A673 (cell line): ENCODE data around the gene FXN. TPM values are rescaled to one million over a fixed set of nuclear protein-coding genes. Genes with fewer than 3 reads are reported as not detected.

Source experiments
- BruUV-seq: library from RNA; stranded (reverse); fragments of 400-500 nt; replicated peaks from 2 replicates; lab custom pipeline; 2021; lab: Mats Ljungman, UMichigan
- CTCF ChIA-PET: fragments of 300-600 bp; sonication (Branson Sonifier 250); formaldehyde crosslinking; loops from one replicate; lab custom pipeline; 2022; ENCODE audit warnings: antibody characterized with exemption; lab: Charles Lee
- POLR2A ChIA-PET: fragments of 300-600 bp; sonication (Branson Sonifier 250); formaldehyde crosslinking; loops from one replicate; lab custom pipeline; 2022; ENCODE audit warnings: antibody characterized with exemption; ENCODE audit not compliant: low non-redundant PET; lab: Charles Lee
- DNase-seq: peaks from one replicate; pipeline ENCODE4 v3.0.0-alpha.2; 2015; ENCODE audit warnings: low spot score
- H3K27ac ChIP-seq: fragments of 200-600 bp; sonication (generic); 2 replicates; pipeline ENCODE4 v1.5.1; 2016; ENCODE audit warnings: mixed run types, low read depth, mild to moderate bottlenecking, mixed read lengths, antibody characterized with exemption, low read length; ENCODE audit not compliant: poor library complexity, severe bottlenecking
- H3K27me3 ChIP-seq: fragments of 200-600 bp; sonication (generic); replicated peaks from 2 replicates; pipeline ENCODE4 v1.6.1; 2017; ENCODE audit warnings: mixed run types, low read depth, mild to moderate bottlenecking, mixed read lengths, antibody characterized with exemption, low read length; ENCODE audit not compliant: insufficient read depth, poor library complexity
- H3K36me3 ChIP-seq: fragments of 200-600 bp; sonication (generic); 2 replicates; pipeline ENCODE4 v1.6.1; 2016; ENCODE audit warnings: mixed run types, mild to moderate bottlenecking, mixed read lengths, antibody characterized with exemption, low read length; ENCODE audit not compliant: insufficient read depth, poor library complexity, severe bottlenecking
- H3K4me1 ChIP-seq: fragments of 200-600 bp; sonication (generic); 2 replicates; pipeline ENCODE4 v1.6.1; 2017; ENCODE audit warnings: mixed run types, mild to moderate bottlenecking, mixed read lengths, antibody characterized with exemption, low read length; ENCODE audit not compliant: insufficient read depth, poor library complexity, severe bottlenecking
- H3K4me3 ChIP-seq: fragments of 200-600 bp; sonication (generic); 2 replicates; pipeline ENCODE4 v1.5.1; 2016; ENCODE audit warnings: low read depth, mixed run types, mild to moderate bottlenecking, mixed read lengths, low read length; ENCODE audit not compliant: poor library complexity, severe bottlenecking
- H3K9me3 ChIP-seq: fragments of 200-600 bp; sonication (generic); 2 replicates; pipeline ENCODE4 v1.6.1; 2016; ENCODE audit warnings: mixed run types, low read depth, mild to moderate bottlenecking, mixed read lengths, antibody characterized with exemption, low read length; ENCODE audit not compliant: poor library complexity, severe bottlenecking
- EZH2 ChIP-seq: fragments of 200-600 bp; sonication (generic); IDR thresholded peaks from 2 replicates; pipeline ENCODE4 v1.6.1; 2017; ENCODE audit warnings: borderline replicate concordance, low read depth, mild to moderate bottlenecking, mixed read lengths, antibody characterized with exemption, low read length; ENCODE audit not compliant: poor library complexity, severe bottlenecking
- intact Hi-C: fragments of 100-400 bp; cut with micrococcal nuclease; formaldehyde crosslinking; loops from one replicate; pipeline ENCODE4 v1.10.0; 2022; ENCODE audit not compliant: unreplicated experiment
- total RNA-seq: library from RNA; stranded (reverse); gene quantifications from 2 replicates; pipeline ENCODE4 v1.2.3, GENCODE V29; 2021
- TF ChIP-seq, protein P1 (sequence below): fragments of 300-800, 200-600 bp; sonication (generic); conservative IDR thresholded peaks from 2 replicates; pipeline ENCODE4 v1.5.1; 2017; ENCODE audit warnings: low read depth, mild to moderate bottlenecking, antibody characterized with exemption, low read length, moderate library complexity, mixed read lengths

Gene FXN
- total RNA-seq, 1 experiment from 2014 or later: 20.8 TPM

DNA sequence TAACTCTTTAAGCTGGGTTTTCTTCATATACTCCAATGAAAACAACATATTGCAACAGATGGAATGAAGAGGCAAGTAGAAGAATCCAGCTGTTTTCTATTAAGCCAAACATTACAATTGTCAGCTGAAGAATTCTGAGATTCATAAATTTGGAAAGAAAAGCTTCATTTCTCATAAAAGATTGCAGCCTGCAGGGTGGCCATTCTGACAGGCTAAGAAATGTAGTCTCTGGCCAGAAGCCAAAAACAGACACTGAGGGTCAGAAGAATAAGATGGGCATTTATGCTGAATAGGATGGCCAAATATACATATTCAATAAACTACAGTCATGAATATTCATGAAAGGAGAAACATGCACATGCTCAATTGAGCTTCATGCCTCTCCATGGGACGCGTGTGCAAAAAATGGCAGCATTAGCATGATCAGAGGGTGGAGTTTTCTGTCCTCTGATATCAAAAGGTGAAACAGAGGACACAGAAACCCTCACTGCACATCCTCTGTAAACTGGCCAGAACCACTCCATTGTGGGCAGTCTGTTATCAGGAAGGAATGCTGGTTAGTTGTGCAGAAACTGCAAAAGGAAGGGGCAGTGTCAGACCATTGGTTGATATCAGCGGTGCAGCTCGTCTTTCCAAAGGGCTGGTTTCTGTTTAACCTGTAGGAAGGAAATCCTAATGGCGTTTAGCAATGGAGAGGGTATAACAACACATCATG is 50.2 kb downstream of the FXN start:
- Histone ChIP-seq H3K9me3 (no peaks in the 10 kb centered on the region), H3K27me3 (no peaks in the 10 kb centered on the region), H3K27ac (no peak overlapping the region), H3K4me1 (no peaks in the 10 kb centered on the region), H3K36me3 (no peaks in the 10 kb centered on the region), H3K4me3 (no peak overlapping the region)
- BruUV-seq: no TSS peak
- ChIA-PET CTCF (no interaction called here), POLR2A (no interaction called here)
- intact Hi-C loops: no loop called here
- DNase-seq: peak; percentile 14
- TF ChIP-seq EZH2: no peak
- TF ChIP-seq, protein P1, sequence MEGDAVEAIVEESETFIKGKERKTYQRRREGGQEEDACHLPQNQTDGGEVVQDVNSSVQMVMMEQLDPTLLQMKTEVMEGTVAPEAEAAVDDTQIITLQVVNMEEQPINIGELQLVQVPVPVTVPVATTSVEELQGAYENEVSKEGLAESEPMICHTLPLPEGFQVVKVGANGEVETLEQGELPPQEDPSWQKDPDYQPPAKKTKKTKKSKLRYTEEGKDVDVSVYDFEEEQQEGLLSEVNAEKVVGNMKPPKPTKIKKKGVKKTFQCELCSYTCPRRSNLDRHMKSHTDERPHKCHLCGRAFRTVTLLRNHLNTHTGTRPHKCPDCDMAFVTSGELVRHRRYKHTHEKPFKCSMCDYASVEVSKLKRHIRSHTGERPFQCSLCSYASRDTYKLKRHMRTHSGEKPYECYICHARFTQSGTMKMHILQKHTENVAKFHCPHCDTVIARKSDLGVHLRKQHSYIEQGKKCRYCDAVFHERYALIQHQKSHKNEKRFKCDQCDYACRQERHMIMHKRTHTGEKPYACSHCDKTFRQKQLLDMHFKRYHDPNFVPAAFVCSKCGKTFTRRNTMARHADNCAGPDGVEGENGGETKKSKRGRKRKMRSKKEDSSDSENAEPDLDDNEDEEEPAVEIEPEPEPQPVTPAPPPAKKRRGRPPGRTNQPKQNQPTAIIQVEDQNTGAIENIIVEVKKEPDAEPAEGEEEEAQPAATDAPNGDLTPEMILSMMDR: no peak

- TF ChIP-seq, protein P1: no peak
- no peak for TF ChIP-seq EZH2
- Histone ChIP-seq H3K27ac (no peak overlapping the region), H3K36me3 (no peaks in the 10 kb centered on the region), H3K4me3 (no peak overlapping the region), H3K9me3 (no peaks in the 10 kb centered on the region), H3K4me1 (no peaks in the 10 kb centered on the region), H3K27me3 (no peaks in the 10 kb centered on the region)
- intact Hi-C loops: no loop called here
- BruUV-seq: no TSS peak
- CTCF ChIA-PET: no interaction called here
- no peak for DNase-seq
- POLR2A ChIA-PET: no interaction called here
These were observed 50.8 kb downstream of the FXN start for GRCh38 chr9:69086312-69086711.

- H3K36me3 ChIP-seq: no peaks in the 10 kb centered on the region
- no peak for DNase-seq
- CTCF ChIA-PET: no interaction called here
- H3K27ac ChIP-seq: no peak overlapping the region
- intact Hi-C loops: no loop called here
- no peaks in the 10 kb centered on the region for H3K27me3 ChIP-seq
- TF ChIP-seq EZH2: no peak
- TF ChIP-seq, protein P1: no peak
- H3K4me3 ChIP-seq: no peak overlapping the region
- POLR2A ChIA-PET: no interaction called here
- BruUV-seq: no TSS peak
- H3K4me1 ChIP-seq: no peaks in the 10 kb centered on the region
- no peaks in the 10 kb centered on the region for H3K9me3 ChIP-seq
These were observed 51.2 kb downstream of the FXN start for GRCh38 chr9:69086769-69087168.
